Heart right ventricle (tissue), 16 donors: ENCODE measurements around the gene HSD17B8. TPM values are rescaled to one million over a fixed set of nuclear protein-coding genes. Genes with fewer than 3 reads are reported as not detected.
"Not testable (repeated sequence)": the region's sequence is repeated elsewhere in the genome, so short reads cannot be mapped to it uniquely, and the experiment has no call there.

Experiments
- ATAC-seq, 8 donors: fragments of 200-7000 bp; cut with Tn5 transposase; one replicate each; pipeline ENCODE4 v1.9.1; 2020; ENCODE audit warnings: mild to moderate bottlenecking in 8 of 8, moderate library complexity in 8 of 8, moderate number of reproducible peaks in 1 of 8
- DNase-seq, 2 donors: peaks; one replicate each; pipeline ENCODE4 v3.0.0-alpha.2; 2020
- H3K27ac ChIP-seq, 10 donors: fragments of 200-600 bp; sonication (generic) in 2 of 10; one replicate each; pipeline versions ENCODE4 v1.5.0 to v1.8.0; 2020 to 2022; ENCODE audit warnings: mild to moderate bottlenecking in 3 of 10
- H3K27me3 ChIP-seq, 7 donors: fragments of 200-600 bp; one replicate each; pipeline ENCODE4 v1.8.0; 2021 to 2022; ENCODE audit warnings: mild to moderate bottlenecking in 2 of 7
- H3K36me3 ChIP-seq, 9 donors: fragments of 200-600 bp; sonication (generic) in 1 of 9; one replicate each; pipeline versions ENCODE4 v1.5.0 to v1.8.0; 2020 to 2022; ENCODE audit warnings: mild to moderate bottlenecking in 2 of 9
- H3K4me1 ChIP-seq, 9 donors: fragments of 200-600 bp; sonication (generic) in 1 of 9; one replicate each; pipeline versions ENCODE4 v1.5.0 to v1.8.0; 2020 to 2022; ENCODE audit warnings: mild to moderate bottlenecking in 4 of 9
- H3K4me3 ChIP-seq, 10 donors: fragments of 200-600 bp; sonication (generic) in 2 of 10; one replicate each; pipeline versions ENCODE4 v1.5.0 to v1.8.0; 2020 to 2022; ENCODE audit warnings: mild to moderate bottlenecking in 7 of 10, moderate library complexity in 2 of 10
- H3K9me3 ChIP-seq, 11 donors: fragments of 200-600 bp in 10 of 11; sonication (generic) in 2 of 11; one replicate each; pipeline versions ENCODE4 v1.5.0 to v1.8.0; 2013 to 2022; ENCODE audit warnings: mild to moderate bottlenecking in 2 of 11, control low read depth in 1 of 11, moderate library complexity in 1 of 11
- CTCF ChIP-seq, 9 donors: fragments of 200-600 bp; sonication (generic) in 2 of 9; IDR thresholded peaks; one replicate each; pipeline versions ENCODE4 v1.5.0 to v1.8.0; 2021 to 2022; ENCODE audit warnings: antibody characterized with exemption in 9 of 9, mild to moderate bottlenecking in 5 of 9, moderate library complexity in 1 of 9
- WGBS, 2 donors: extraction: QIAGEN DNeasy Blood & Tissue Kit; methylation state at CpG; one replicate each; pipeline ENCODE4 v1.1.7; 2013; ENCODE audit warnings: inconsistent platforms in 1 of 2; 5-methylcytosine and 5-hydroxymethylcytosine counted together
- intact Hi-C, 10 donors: fragments of 100-400 bp; cut with DNase I; formaldehyde crosslinking; loops; one replicate each; pipeline versions ENCODE4 v1.11.1 to v1.14.2; 2022
- polyA plus RNA-seq, 2 donors: library from polyadenylated mRNA; stranded (reverse); fragments of 200-250 nt; gene quantifications; one replicate each; pipeline ENCODE4 v1.2.3, GENCODE V29; 2013
- total RNA-seq, 10 donors: library from RNA; stranded (reverse); fragmentation: NEBNext Ultra II Directional in 3 of 10; extraction: Animal tissue kit (Norgen Biotek cat#: 25700) in 3 of 10; gene quantifications; one replicate each; pipeline versions ENCODE4 v1.2.1 to v1.2.4, GENCODE V29; 2021 to 2023
- donor health status: Arrhythmogenic right ventricular cardiomyopathy.
- donor health status: ischemic (EF 13 %, LVEDD 7.1; RV severe dilation, severe dysfunction).
- donor health status: healthy with polysubstance abuse.
- donor health status: DM: no; HTN: yes; CAD: no.
- donor health status: DM: no; HTN: no; CAD: no.
- donor health status: ischemic (EF 25% LVEDD 6.9; RV normal size, moderate dysfunction).
- donor health status: ischemic (EF 25% LVEDD 5.7; RV mildly dilated, moderate dysfunction).
- donor health status: healthy.
- donor health status: DM: yes; HTN: yes; CAD: no.
- donor health status: Ischemic cardiomyopathy.
- donor health status: ischemic (EF 35%, LVEDD 5.7; RV mildly dilated, moderate dysfunction).
- donor health status: nonischemic (EF 11% LVEDD 7.7; RV severe dilation, severe dysfunction).
- donor health status: DM: yes; HTN: yes; CAD: no.
- donor health status: PGD.
- donor health status: ischemic (EF 29% LVEDD 5.4; RV normal size, mild dysfunction).
- donor health status: nonischemic (EF 23%, LVEDD 6.1; RV moderate dilation, normal function).

The HSD17B8 gene
- total and polyA plus RNA-seq, 12 donors = 7.4 to 25.5 (median 21.4) TPM

GRCh38 chr6:33215271-33216116 is 11.0 kb downstream of the HSD17B8 start:
- no peak for TF ChIP-seq CTCF (IDR thresholded peaks at IDR 0.05)
- Histone ChIP-seq H3K27me3 (peaks cover 0 to 16% (median 6%) of the 10 kb centered on the region in 7 donors), H3K27ac (no peak overlapping the region), H3K36me3 (peaks cover 0 to 18% (median 0%) of the 10 kb centered on the region in 9 donors), H3K9me3 (no peaks in the 10 kb centered on the region), H3K4me1 (peaks cover 0 to 26% (median 14%) of the 10 kb centered on the region in 9 donors), H3K4me3 (no peak overlapping the region)
- no peak for DNase-seq
- intact Hi-C loops = loop anchor here in 1 of 10 donors (5.0 kb wide), 1 partner anchor 213 kb away; no protein-coding TSS in a partner anchor
- 76 to 82% methylated on average over 9 of the region's 9 CpGs for WGBS, 2 donors
- ATAC-seq = no peak

GRCh38 chr6:33216117-33216649 is 11.7 kb downstream of the HSD17B8 start:
- Histone ChIP-seq H3K36me3 (peaks cover 0 to 11% (median 0%) of the 10 kb centered on the region in 9 donors), H3K27ac (no peak overlapping the region), H3K27me3 (peaks cover 0 to 21% (median 10%) of the 10 kb centered on the region in 7 donors), H3K4me1 (peaks cover 0 to 26% (median 14%) of the 10 kb centered on the region in 9 donors), H3K9me3 (no peaks in the 10 kb centered on the region), H3K4me3 (no peak overlapping the region)
- intact Hi-C loops = loop anchor here in 1 of 10 donors (5.0 kb wide), 1 partner anchor 214 kb away; no protein-coding TSS in a partner anchor
- TF ChIP-seq CTCF (IDR thresholded peaks at IDR 0.05) = no peak
- DNase-seq (no peak), ATAC-seq (no peak)
- 88 to 91% methylated on average over 4 of the region's 4 CpGs for WGBS, 2 donors

DNA sequence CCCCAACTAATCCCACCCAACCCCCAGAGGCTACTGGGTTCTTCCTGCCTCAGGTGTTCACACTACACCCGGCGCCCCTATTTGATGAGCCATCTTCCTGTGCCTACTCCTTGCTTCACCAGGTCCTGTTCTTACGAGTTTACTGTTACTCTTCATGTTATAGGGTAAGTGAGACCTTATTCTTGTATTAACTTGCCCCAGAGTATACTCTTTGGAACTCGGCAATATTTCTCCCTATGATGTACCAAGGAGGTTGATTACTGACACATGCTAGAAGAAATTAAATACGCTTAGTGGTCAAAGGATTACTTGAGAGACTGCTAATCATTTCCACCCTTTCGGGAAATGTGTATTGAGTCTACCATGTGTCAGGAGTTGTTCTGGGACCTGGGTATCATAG is 12.8 kb downstream of the HSD17B8 start:
- no peak for DNase-seq
- H3K9me3 ChIP-seq = no peaks in the 10 kb centered on the region
- TF ChIP-seq CTCF (IDR thresholded peaks at IDR 0.05) = no peak
- no peak overlapping the region for H3K27ac ChIP-seq
- intact Hi-C loops = loop anchor here in 1 of 10 donors (5.0 kb wide), 1 partner anchor 215 kb away; no protein-coding TSS in a partner anchor
- 89% methylated on average over 6 of the region's 6 CpGs for WGBS, 2 donors
- no peak overlapping the region for H3K4me3 ChIP-seq
- H3K27me3 ChIP-seq = peaks cover 0 to 30% (median 11%) of the 10 kb centered on the region in 7 donors
- no peak for ATAC-seq
- peaks cover 0 to under 1% (median 0%) of the 10 kb centered on the region in 9 donors for H3K36me3 ChIP-seq
- peaks cover 0 to 22% (median 14%) of the 10 kb centered on the region in 9 donors for H3K4me1 ChIP-seq

- Histone ChIP-seq H3K27me3 (peaks cover 0 to 32% (median 11%) of the 10 kb centered on the region in 7 donors), H3K4me1 (peaks cover 0 to 18% (median 12%) of the 10 kb centered on the region in 9 donors), H3K4me3 (no peak overlapping the region), H3K9me3 (no peaks in the 10 kb centered on the region), H3K36me3 (no peaks in the 10 kb centered on the region), H3K27ac (no peak overlapping the region)
- ATAC-seq (no peak), DNase-seq (no peak)
- intact Hi-C loops = loop anchor here in 1 of 10 donors (5.0 kb wide), 1 partner anchor 215 kb away; no protein-coding TSS in a partner anchor
- TF ChIP-seq CTCF (IDR thresholded peaks at IDR 0.05) = no peak
- WGBS, 2 donors = 68 to 72% methylated on average over 3 of the region's 3 CpGs
These were observed 13.2 kb downstream of the HSD17B8 start for GRCh38 chr6:33217681-33218080.

GRCh38 chr6:33226503-33227120 is 22.2 kb downstream of the HSD17B8 start:
- DNase-seq, H3K4me3 ChIP-seq, H3K4me1 ChIP-seq, ATAC-seq, H3K27ac ChIP-seq, H3K36me3 ChIP-seq, intact Hi-C loops, H3K9me3 ChIP-seq: not testable (repeated sequence)
- WGBS, 2 donors = 46% methylated on average over 14 of the region's 14 CpGs
- peaks cover 0 to 60% (median 16%) of the 10 kb centered on the region in 7 donors for H3K27me3 ChIP-seq
